RWPE2 (cell line): ENCODE data around the gene HLA-C.

Experiments
- ATAC-seq: fragments of 200-7000 bp; cut with Tn5 transposase; 3 replicates; pipeline ENCODE4 v1.9.1; 2021; ENCODE audit warnings: low read depth
- DNase-seq: peaks from one replicate; pipeline ENCODE4 v3.0.0-alpha.2; 2020; ENCODE audit warnings: low spot score
- H3K27ac ChIP-seq: fragments of 450-650 bp; 2 replicates; pipeline ENCODE4 v1.5.1; 2017; ENCODE audit warnings: mild to moderate bottlenecking; ENCODE audit not compliant: poor library complexity, severe bottlenecking
- H3K27me3 ChIP-seq: fragments of 250-450 bp; sonication (Bioruptor Pico); 2 replicates; pipeline ENCODE4 v1.5.1; 2021; ENCODE audit warnings: mild to moderate bottlenecking, moderate library complexity; ENCODE audit not compliant: insufficient read depth, poor library complexity, severe bottlenecking
- H3K36me3 ChIP-seq: fragments of 250-450 bp; sonication (Bioruptor Pico); 2 replicates; pipeline ENCODE4 v1.5.1; 2020; ENCODE audit warnings: low read depth, mild to moderate bottlenecking, moderate library complexity
- H3K4me1 ChIP-seq: fragments of 250-450 bp; sonication (Bioruptor Pico); 2 replicates; pipeline ENCODE4 v1.5.1; 2021; ENCODE audit warnings: mild to moderate bottlenecking, moderate library complexity; ENCODE audit not compliant: insufficient read depth, poor library complexity, severe bottlenecking
- H3K4me3 ChIP-seq: fragments of 250-450 bp; sonication (Bioruptor Pico); 2 replicates; pipeline ENCODE4 v1.5.1; 2021; ENCODE audit warnings: mild to moderate bottlenecking, moderate library complexity; ENCODE audit not compliant: severe bottlenecking
- H3K9me3 ChIP-seq: fragments of 250-450 bp; sonication (Bioruptor Pico); 2 replicates; pipeline ENCODE4 v1.5.1; 2021; ENCODE audit warnings: mild to moderate bottlenecking, moderate library complexity; ENCODE audit not compliant: severe bottlenecking
- TF ChIP-seq, protein P1 (sequence below): fragments of 450-650 bp; IDR thresholded peaks from one replicate; pipeline ENCODE4 v1.5.1; 2017; ENCODE audit warnings: mild to moderate bottlenecking, moderate library complexity; ENCODE audit not compliant: poor library complexity, severe bottlenecking

Gene HLA-C

DNA sequence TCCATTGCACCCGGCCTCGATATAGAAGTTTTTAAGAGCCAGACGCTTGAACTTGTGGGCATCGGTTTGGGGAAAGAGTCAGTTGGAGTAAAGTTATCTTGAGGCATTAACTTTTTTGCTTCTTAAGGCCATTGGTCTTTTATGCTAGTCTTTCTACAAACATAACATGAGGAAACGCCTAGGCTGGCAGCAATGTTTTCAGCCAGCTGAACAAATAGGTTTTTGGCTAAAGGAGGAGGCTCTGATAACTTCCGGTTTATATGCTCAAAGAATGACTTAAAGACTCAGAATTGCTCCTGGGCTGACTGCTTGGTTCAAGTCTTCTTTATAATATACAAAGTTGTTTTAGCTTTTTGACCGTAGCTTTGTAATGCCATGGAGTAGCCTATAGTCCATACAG, 46.2 kb downstream of the HLA-C start:
- TF ChIP-seq, protein P1, sequence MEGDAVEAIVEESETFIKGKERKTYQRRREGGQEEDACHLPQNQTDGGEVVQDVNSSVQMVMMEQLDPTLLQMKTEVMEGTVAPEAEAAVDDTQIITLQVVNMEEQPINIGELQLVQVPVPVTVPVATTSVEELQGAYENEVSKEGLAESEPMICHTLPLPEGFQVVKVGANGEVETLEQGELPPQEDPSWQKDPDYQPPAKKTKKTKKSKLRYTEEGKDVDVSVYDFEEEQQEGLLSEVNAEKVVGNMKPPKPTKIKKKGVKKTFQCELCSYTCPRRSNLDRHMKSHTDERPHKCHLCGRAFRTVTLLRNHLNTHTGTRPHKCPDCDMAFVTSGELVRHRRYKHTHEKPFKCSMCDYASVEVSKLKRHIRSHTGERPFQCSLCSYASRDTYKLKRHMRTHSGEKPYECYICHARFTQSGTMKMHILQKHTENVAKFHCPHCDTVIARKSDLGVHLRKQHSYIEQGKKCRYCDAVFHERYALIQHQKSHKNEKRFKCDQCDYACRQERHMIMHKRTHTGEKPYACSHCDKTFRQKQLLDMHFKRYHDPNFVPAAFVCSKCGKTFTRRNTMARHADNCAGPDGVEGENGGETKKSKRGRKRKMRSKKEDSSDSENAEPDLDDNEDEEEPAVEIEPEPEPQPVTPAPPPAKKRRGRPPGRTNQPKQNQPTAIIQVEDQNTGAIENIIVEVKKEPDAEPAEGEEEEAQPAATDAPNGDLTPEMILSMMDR: no peak
- Histone ChIP-seq H3K27me3 (peaks cover under 1% of the 10 kb centered on the region), H3K4me3 (no peak overlapping the region), H3K36me3 (no peaks in the 10 kb centered on the region), H3K9me3 (no peaks in the 10 kb centered on the region), H3K4me1 (no peaks in the 10 kb centered on the region), H3K27ac (no peak overlapping the region)
- DNase-seq (no peak), ATAC-seq (no peak)

DNA sequence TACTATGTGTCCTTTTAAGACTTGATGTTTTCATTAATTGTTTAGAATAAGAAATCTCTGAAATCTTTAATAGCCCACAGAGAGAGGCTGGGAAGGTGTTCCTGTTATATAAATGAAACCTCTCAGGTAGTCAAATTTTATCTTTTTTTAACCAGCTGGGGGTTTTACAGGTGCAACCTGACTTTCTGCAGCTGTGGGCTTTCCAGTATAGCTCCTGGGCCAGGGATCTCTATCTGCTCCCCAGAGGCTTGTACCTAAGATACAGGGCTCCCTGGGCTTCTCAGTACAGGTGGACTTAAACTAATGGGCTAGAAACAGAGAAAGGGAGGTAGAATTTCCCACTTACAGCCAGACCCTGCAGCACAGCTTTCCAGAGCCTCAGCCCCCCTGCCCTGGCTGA, 49.4 kb downstream of the HLA-C start:
- H3K27ac ChIP-seq: no peak overlapping the region

More for the DNA sequence above, 49.4 kb downstream of the HLA-C start:
- H3K36me3 ChIP-seq: no peaks in the 10 kb centered on the region
- H3K27me3 ChIP-seq: no peaks in the 10 kb centered on the region
- ATAC-seq (no peak), DNase-seq (no peak)
- H3K4me1 ChIP-seq: no peaks in the 10 kb centered on the region
- H3K9me3 ChIP-seq: no peaks in the 10 kb centered on the region
- TF ChIP-seq, protein P1: no peak
- no peak overlapping the region for H3K4me3 ChIP-seq
